ENCODE results near the gene HPSE2. TPM values are rescaled to one million over a fixed set of nuclear protein-coding genes. Genes with fewer than 3 reads are reported as not detected.

HPSE2 gene
- total RNA-seq, 1 donor, result not detected

DNA sequence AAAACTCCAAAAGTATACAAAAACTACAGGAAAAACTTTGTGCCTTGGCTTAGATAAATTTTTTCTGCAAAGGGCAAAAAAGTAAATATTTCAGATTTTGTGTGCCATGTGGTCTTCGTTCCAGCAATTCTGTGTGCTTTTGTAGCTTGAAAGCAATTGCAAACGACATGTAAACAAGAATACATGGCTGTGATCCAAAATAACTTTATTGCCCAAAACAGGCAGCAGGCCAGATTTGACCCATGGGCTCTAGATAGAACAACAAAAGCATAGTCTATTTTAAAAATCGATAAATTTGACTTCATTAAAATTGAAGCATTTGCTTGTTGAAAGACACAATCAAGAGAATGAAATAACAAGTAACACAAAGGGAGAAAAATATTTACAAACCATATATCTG lies 336.6 kb downstream of the HPSE2 start:
- DNase-seq (ENCODE audit: low read depth), result no peak

DNA sequence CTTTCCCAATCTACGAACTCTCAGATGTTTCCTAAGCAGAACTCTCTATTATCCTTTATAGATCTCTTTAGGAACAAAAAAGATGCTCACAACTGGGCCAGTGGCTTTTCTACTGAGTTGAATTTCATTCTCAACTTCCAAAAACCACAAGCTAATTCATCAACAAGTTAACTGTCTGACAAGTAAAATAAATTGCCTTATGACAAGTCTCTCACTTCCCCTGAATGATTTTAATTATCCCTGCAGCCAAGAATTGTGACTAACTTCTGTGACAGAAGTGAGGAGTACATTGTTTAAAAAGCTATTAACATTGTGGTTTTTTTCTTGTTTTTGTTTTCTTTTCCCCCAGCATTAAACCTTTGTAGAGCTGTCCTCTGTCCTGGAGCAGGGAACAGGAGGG lies 343.1 kb downstream of the HPSE2 start:
- no peak for DNase-seq (ENCODE audit: low read depth)
- TF ChIP-seq, protein P1, sequence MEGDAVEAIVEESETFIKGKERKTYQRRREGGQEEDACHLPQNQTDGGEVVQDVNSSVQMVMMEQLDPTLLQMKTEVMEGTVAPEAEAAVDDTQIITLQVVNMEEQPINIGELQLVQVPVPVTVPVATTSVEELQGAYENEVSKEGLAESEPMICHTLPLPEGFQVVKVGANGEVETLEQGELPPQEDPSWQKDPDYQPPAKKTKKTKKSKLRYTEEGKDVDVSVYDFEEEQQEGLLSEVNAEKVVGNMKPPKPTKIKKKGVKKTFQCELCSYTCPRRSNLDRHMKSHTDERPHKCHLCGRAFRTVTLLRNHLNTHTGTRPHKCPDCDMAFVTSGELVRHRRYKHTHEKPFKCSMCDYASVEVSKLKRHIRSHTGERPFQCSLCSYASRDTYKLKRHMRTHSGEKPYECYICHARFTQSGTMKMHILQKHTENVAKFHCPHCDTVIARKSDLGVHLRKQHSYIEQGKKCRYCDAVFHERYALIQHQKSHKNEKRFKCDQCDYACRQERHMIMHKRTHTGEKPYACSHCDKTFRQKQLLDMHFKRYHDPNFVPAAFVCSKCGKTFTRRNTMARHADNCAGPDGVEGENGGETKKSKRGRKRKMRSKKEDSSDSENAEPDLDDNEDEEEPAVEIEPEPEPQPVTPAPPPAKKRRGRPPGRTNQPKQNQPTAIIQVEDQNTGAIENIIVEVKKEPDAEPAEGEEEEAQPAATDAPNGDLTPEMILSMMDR (IDR thresholded peaks at IDR 0.05; ENCODE audit: insufficient read depth, low read length), result no peak
- H3K4me3 ChIP-seq (ENCODE audit: low read depth, low read length), result no peak overlapping the region

More for the DNA sequence above, 336.6 kb downstream of the HPSE2 start:
- TF ChIP-seq, protein P1 (IDR thresholded peaks at IDR 0.05; ENCODE audit: insufficient read depth, low read length), result no peak
- no peak overlapping the region for H3K4me3 ChIP-seq (ENCODE audit: low read depth, low read length)

DNA sequence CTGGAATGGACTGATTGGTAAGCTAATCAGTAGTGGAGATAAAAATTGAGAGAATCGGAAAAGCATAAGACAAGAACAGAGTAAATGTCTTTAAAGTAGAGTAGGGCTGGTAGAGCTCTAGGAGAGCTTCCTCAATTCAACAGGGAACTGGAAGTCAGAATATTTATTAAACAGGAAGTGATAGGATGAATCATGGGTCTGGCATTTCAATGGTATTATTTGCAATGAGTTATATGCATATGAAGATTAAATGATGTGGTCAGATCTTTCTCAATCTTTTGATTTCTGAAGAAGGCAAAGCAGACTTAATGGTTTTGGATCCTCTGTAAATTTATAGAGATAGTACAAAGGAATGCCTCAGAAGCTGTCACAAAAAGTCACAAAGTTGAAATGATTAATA lies 349.0 kb downstream of the HPSE2 start:
- DNase-seq (ENCODE audit: low read depth), result no peak
- H3K4me3 ChIP-seq (ENCODE audit: low read depth, low read length), result no peak overlapping the region
- TF ChIP-seq, protein P1 (IDR thresholded peaks at IDR 0.05; ENCODE audit: insufficient read depth, low read length), result no peak

DNA sequence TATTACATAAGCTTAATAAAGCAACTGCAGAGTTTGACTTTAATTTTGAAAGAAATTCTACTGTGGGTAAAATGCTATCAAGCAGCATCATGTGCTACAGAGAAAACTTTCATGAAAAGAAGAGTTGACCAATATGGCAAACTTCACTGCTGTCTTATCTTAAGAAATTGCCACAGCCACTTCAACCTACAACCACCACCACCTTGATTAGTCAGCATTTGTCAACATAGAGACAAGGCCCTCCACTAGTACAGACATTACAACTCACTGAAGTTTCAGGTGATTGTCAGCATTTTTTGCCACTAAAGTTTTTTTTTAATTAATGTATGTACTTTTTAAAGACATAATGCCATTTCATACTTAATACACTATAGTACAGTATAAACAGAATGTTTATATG lies 350.3 kb downstream of the HPSE2 start:
- no peak overlapping the region for H3K4me3 ChIP-seq (ENCODE audit: low read depth, low read length)
- TF ChIP-seq, protein P1 (IDR thresholded peaks at IDR 0.05; ENCODE audit: insufficient read depth, low read length), result no peak
- DNase-seq (ENCODE audit: low read depth), result no peak

DNA sequence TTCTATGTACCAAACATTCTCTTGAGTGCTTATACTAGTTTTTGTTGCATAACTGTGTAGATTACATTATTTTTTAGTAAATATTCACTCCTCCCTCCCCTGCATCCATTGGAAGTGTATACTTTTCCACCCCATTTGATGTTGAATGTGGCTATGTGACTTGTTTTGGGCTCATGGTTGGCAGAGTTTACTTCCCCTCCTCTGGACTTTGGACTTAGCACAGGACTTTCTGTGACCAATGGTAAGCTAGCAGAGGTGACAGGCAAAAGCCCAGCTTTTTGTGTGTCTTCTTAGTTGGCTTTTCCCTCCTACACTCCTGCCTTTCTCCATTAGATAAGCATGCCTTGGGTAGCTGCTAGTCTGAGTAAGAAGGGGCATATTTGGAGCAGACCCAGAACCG lies 353.9 kb downstream of the HPSE2 start:
- DNase-seq (ENCODE audit: low read depth), result no peak
- H3K4me3 ChIP-seq (ENCODE audit: low read depth, low read length), result no peak overlapping the region
- TF ChIP-seq, protein P1 (IDR thresholded peaks at IDR 0.05; ENCODE audit: insufficient read depth, low read length), result no peak

DNA sequence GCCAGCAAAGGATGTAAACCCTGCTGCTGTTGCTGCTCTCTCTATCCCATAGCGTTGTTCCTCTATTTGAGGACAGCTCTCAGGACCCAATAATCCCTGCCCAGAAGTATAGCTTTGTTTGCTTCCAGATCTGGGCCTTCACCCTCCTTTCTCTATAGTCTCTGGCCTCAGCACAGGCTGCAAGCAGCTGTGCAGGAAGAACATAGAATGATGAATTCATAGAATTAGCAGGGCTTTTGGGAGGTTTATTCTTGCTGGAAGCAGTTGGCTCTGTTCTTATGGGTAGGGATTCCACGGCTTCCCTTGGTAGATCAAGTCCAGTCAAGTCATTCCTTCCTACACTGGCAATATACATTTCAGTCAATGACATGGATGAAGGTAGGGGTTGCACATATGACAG lies 354.7 kb downstream of the HPSE2 start:
- TF ChIP-seq, protein P1 (IDR thresholded peaks at IDR 0.05; ENCODE audit: insufficient read depth, low read length), result no peak
- no peak for DNase-seq (ENCODE audit: low read depth)
- no peak overlapping the region for H3K4me3 ChIP-seq (ENCODE audit: low read depth, low read length)

DNA sequence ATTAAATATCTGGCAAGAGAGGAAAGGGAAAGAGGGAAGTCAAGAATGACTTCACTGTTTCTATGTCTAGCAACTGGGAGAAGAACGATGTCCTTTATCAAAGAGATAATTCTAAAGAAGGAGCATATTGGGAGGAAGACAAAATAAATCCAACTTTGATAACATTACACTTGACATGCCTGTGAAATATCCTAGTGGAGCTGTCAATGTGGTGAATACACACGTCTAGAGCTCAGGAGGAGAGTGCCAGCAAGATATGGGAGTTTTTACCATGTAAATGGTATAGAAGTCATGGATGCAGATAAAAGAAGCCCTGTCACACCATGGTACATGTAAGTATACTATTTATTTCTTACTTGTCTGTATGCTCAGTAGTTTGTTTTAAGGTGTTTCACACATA lies 356.7 kb downstream of the HPSE2 start:
- DNase-seq (ENCODE audit: low read depth), result no peak
- no peak overlapping the region for H3K4me3 ChIP-seq (ENCODE audit: low read depth, low read length)
- TF ChIP-seq, protein P1 (IDR thresholded peaks at IDR 0.05; ENCODE audit: insufficient read depth, low read length), result no peak
